Nephron (organoid): ENCODE results near the gene TDP1.

Source experiments
- H3K27ac Mint-ChIP-seq, 3 experiments: 2 replicates each; pipeline ENCODE4 v1.8.0; 2020; ENCODE audit warnings: mixed read lengths in 3 of 3, mild to moderate bottlenecking in 2 of 3, moderate library complexity in 1 of 3
- H3K27me3 Mint-ChIP-seq: 2 replicates; pipeline ENCODE4 v1.8.0; 2021; ENCODE audit warnings: low read depth, mild to moderate bottlenecking, moderate library complexity, mixed read lengths
- H3K36me3 Mint-ChIP-seq: 2 replicates; pipeline ENCODE4 v1.8.0; 2020; ENCODE audit warnings: low read depth, mixed read lengths
- H3K4me1 Mint-ChIP-seq: 2 replicates; pipeline ENCODE4 v1.8.0; 2020; ENCODE audit warnings: mixed read lengths
- H3K4me3 Mint-ChIP-seq, 3 experiments: 2 replicates each; pipeline ENCODE4 v1.8.0; 2020; ENCODE audit warnings: mild to moderate bottlenecking in 3 of 3, mixed read lengths in 3 of 3, moderate library complexity in 2 of 3
- H3K9me3 Mint-ChIP-seq: 2 replicates; pipeline ENCODE4 v1.8.0; 2020; ENCODE audit warnings: mixed read lengths
- CTCF ChIP-seq, 3 experiments: fragments of 200-600 bp; sonication (generic); IDR thresholded peaks; one replicate each; pipeline ENCODE4 v1.5.0; 2021; ENCODE audit warnings: antibody characterized with exemption in 3 of 3; ENCODE audit not compliant: unreplicated experiment in 3 of 3

Gene TDP1

GRCh38 chr14:90060312-90060964 is 104.7 kb downstream of the TDP1 start:
- H3K27ac Mint-ChIP-seq: no peak overlapping the region
- peaks cover 88% of the 10 kb centered on the region for H3K27me3 Mint-ChIP-seq
- H3K9me3 Mint-ChIP-seq: peaks cover 5% of the 10 kb centered on the region
- H3K36me3 Mint-ChIP-seq: peaks cover 5% of the 10 kb centered on the region
- peak overlapping the region; percentile 78 to 83 (median 79) for H3K4me3 Mint-ChIP-seq
- TF ChIP-seq CTCF (IDR thresholded peaks at IDR 0.05; ENCODE audit: unreplicated experiment in 3 of 3): peak; percentile 51 to 67 (median 53)
- peaks cover 5% of the 10 kb centered on the region for H3K4me1 Mint-ChIP-seq

GRCh38 chr14:90060965-90061684 is 105.4 kb downstream of the TDP1 start:
- Mint-ChIP-seq H3K4me3 (peak overlapping the region in 2 of 3 experiments; percentile 57 to 68), H3K9me3 (peaks cover 5% of the 10 kb centered on the region), H3K4me1 (peaks cover 5% of the 10 kb centered on the region), H3K36me3 (peaks cover 5% of the 10 kb centered on the region), H3K27ac (no peak overlapping the region), H3K27me3 (peaks cover 88% of the 10 kb centered on the region)
- TF ChIP-seq CTCF (IDR thresholded peaks at IDR 0.05; ENCODE audit: unreplicated experiment in 3 of 3): no peak

GRCh38 chr14:90061685-90062126 is 106.0 kb downstream of the TDP1 start, which contains the start of gene KCNK13:
KCNK13 (plus strand) TSS chr14:90061994; CDS start chr14:90062206, 212 bp downstream.
- TF ChIP-seq CTCF (IDR thresholded peaks at IDR 0.05; ENCODE audit: unreplicated experiment in 3 of 3): no peak
- Mint-ChIP-seq H3K9me3 (peaks cover 5% of the 10 kb centered on the region), H3K4me3 (peak within 1 kb of the TSS; percentile 82 to 86 (median 85)), H3K27ac (no peak within 1 kb of the TSS), H3K36me3 (peaks cover 5% of the 10 kb centered on the region), H3K27me3 (peaks cover 89% of the 10 kb centered on the region), H3K4me1 (peaks cover 5% of the 10 kb centered on the region)

- H3K36me3 Mint-ChIP-seq: peaks cover 5% of the 10 kb centered on the region
- peaks cover 5% of the 10 kb centered on the region for H3K9me3 Mint-ChIP-seq
- H3K27me3 Mint-ChIP-seq: peaks cover 89% of the 10 kb centered on the region
- TF ChIP-seq CTCF (IDR thresholded peaks at IDR 0.05; ENCODE audit: unreplicated experiment in 3 of 3): no peak
- peak overlapping the region; percentile 79 to 85 (median 82) for H3K4me3 Mint-ChIP-seq
- H3K4me1 Mint-ChIP-seq: peaks cover 5% of the 10 kb centered on the region
- H3K27ac Mint-ChIP-seq: no peak overlapping the region
These were observed 106.5 kb downstream of the TDP1 start for GRCh38 chr14:90062127-90062794.

GRCh38 chr14:90062822-90063539 is 107.3 kb downstream of the TDP1 start:
- H3K4me1 Mint-ChIP-seq: peaks cover 5% of the 10 kb centered on the region
- TF ChIP-seq CTCF (IDR thresholded peaks at IDR 0.05; ENCODE audit: unreplicated experiment in 3 of 3): no peak
- H3K36me3 Mint-ChIP-seq: peaks cover 5% of the 10 kb centered on the region
- peaks cover 5% of the 10 kb centered on the region for H3K9me3 Mint-ChIP-seq
- no peak overlapping the region for H3K27ac Mint-ChIP-seq
- H3K4me3 Mint-ChIP-seq: peak overlapping the region; percentile 79 to 85 (median 82)
- H3K27me3 Mint-ChIP-seq: peaks cover 90% of the 10 kb centered on the region
